ENCODE measurements around the gene MDFIC.

The MDFIC gene

GRCh38 chr7:115034515-115034914, 112.6 kb downstream of the MDFIC start:
- in situ Hi-C loops (cut with HindIII; ENCODE audit: low sequenced_read_pairs) = no loop called here

GRCh38 chr7:115037128-115037802, 115.4 kb downstream of the MDFIC start:
- in situ Hi-C loops (cut with HindIII; ENCODE audit: low sequenced_read_pairs) = loop anchor here (5.0 kb wide), 1 partner anchor 65 kb away; no protein-coding TSS in a partner anchor

DNA sequence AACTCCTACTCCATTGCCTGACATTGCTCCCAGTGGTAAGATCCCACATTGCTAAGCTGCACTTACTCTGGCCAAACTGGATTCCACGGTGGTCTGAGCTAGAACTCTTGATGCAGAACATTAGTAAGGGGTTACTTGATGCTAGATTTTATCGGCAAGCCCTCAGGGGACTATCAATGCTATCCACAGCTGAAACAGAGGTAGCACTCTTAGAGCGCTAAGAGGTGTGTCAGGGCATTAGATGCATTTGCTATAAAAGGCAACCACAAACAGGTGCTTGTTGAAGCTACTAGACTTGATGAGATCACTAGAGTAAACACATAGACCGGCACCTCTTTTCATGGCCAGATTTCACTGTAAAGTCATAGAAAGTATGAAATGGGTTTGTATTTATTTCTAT, 116.3 kb downstream of the MDFIC start:
- in situ Hi-C loops (cut with HindIII; ENCODE audit: low sequenced_read_pairs) = loop anchor here (5.0 kb wide), 1 partner anchor 64 kb away; no protein-coding TSS in a partner anchor

- in situ Hi-C loops (cut with HindIII; ENCODE audit: low sequenced_read_pairs) = no loop called here
Measured at GRCh38 chr7:115040057-115040456, 118.2 kb downstream of the MDFIC start.

DNA sequence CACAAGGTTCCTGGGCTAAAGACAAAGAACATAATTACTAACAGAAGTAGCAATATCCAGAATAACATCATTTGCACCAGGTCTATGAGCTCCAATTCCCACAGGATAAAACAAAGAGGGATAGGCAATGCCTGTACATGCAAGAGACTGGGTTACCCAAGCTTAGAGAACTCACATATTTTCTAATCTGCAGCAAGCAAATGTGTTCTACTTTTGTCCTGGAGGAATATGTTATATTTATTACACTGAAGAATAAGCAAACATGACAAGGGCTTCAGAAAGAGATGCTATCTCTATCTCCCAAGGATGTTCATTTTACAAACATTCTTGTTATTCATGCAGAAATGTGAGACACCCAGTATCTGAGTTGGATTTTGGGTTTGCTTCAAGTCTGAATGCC, 118.6 kb downstream of the MDFIC start:
- in situ Hi-C loops (cut with HindIII; ENCODE audit: low sequenced_read_pairs) = no loop called here

DNA sequence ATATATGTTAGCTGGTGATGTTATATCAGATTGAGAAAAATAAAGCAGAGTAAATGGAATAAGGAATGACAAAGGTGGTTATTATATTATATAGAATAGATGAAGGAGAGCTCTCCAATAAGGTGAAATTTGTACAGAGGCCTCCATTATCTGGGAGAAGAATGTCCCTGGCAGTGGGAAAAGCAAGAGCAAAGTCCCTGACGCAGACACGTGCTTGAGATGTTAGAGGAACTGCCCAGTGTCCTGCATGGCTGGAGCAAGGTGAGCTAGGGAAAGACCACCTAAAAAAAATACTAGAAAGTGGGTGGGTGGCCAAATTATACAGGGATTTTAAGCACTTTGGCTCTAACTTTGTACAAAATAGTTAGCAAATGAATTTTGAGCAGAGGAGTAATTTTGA, 120.7 kb downstream of the MDFIC start:
- in situ Hi-C loops (cut with HindIII; ENCODE audit: low sequenced_read_pairs) = no loop called here

DNA sequence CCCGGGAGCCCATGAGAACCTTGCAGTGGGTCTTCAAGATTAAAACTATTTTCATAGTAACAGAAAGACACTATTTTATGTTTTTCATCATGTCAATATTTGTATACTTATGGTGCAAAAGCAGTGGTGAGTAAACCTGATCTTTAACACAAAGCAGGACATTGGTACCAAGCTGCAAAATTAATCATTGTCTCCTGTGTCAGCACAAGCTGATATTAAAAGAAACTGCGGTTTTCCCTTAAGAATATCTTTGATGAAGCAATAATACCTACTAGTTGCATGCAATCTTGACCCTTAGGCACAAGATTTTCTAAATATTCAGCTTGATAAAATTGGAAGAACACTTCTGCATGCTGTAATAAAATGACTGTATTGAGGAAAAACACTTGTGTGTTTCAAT, 121.7 kb downstream of the MDFIC start:
- in situ Hi-C loops (cut with HindIII; ENCODE audit: low sequenced_read_pairs) = no loop called here

DNA sequence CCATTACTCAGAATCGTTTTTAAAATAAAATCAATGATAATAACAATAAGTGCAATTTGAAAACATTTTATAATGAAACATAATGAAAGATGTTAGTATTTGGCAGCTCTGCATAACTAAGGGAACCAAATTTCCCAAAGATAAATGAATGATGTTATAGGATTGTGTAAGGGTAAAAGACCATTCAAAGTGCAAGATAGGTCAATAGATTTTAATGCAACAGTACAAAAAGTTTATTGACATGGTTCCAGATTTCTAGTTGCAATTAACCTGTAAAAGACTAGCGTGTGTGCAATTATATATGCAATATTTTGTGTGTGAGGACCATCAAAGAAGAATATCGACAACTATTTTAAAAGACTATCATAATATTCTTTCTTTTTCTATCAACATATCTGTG, 122.3 kb downstream of the MDFIC start:
- in situ Hi-C loops (cut with HindIII; ENCODE audit: low sequenced_read_pairs) = no loop called here

DNA sequence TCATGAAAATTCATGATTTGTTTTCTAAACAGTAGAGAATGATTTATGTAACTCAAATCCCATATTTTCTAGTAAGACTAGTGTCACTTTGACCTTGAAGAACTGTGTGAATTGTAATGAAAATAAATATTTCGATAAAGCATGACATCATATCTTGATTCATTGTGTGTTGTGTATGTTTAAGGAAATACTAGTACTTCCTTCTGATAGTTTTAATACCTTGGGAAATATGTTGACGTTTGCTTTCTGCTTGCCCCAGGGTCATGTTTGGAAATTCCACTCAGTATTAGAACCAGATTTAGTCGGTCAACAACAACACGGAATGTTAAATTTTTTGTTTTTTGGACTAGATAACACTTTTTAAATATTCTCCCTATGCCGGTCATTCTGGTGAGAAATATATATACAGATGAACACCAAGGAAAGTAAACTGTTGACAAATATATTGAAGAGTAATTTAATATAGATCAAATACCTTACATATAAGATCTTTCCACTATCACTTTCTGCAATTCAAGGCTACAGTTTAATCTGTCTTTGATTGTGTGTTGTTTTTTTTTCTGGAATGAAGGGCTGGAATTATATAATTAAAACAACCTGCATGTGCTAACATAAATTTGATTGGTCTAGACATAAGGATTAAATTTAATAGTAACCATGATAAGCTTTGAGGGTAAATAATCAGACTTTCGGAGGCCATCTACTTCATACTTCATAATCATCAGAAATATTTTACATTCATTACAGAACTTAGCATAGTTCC, 126.2 kb downstream of the MDFIC start:
- in situ Hi-C loops (cut with HindIII; ENCODE audit: low sequenced_read_pairs) = no loop called here

- in situ Hi-C loops (cut with HindIII; ENCODE audit: low sequenced_read_pairs) = no loop called here
Measured at GRCh38 chr7:115052706-115053105, 130.8 kb downstream of the MDFIC start.

DNA sequence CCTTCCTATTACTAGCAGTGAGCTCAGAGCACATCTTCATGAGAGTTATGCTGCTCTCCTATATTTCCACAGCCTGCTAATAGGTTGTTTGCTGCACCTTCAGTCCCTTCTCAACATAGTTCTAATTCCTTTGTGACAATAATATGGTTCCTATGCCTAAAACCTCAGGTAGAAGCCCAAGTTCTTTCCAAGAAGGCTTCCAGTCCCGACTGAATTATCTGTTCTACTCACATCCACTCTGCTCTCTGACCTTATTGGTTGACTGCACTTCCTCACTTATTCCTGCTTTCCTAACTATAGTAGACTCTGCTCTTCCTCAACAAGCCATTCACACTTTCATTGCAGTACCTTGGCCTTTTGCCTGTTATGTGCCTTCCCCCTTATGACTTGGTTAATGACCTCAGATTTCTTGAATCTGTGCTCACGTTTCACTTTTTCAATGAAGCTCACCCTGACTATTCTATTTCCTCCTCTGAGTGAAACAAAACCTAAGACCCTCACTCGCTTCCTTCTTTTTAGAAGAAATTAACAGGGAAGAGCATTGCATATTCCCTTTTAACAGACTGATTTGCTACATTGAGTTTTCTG, 132.7 kb downstream of the MDFIC start:
- in situ Hi-C loops (cut with HindIII; ENCODE audit: low sequenced_read_pairs) = no loop called here

DNA sequence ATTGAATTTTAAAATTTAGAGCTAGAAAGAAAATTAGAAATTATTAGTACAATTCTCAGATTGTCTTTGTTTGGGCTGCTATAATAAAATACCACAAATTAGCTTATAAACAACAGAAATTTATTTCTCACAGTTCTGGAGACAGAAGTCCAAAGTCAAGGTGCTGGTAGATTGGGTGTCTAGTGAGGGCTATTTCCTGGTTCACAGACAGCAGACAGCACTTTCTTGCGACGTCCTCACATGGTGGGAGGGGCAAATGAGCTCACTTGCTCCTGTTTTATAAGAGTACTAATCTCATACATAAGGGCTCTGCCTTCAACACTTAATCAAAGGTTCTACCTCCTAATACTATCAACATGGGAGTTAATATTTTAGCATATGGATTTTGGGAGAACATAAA, 134.1 kb downstream of the MDFIC start:
- in situ Hi-C loops (cut with HindIII; ENCODE audit: low sequenced_read_pairs) = no loop called here

- in situ Hi-C loops (cut with HindIII; ENCODE audit: low sequenced_read_pairs) = no loop called here
Measured at GRCh38 chr7:115058726-115059125, 136.8 kb downstream of the MDFIC start.

- in situ Hi-C loops (cut with HindIII; ENCODE audit: low sequenced_read_pairs) = no loop called here
Measured at GRCh38 chr7:115059321-115059720, 137.4 kb downstream of the MDFIC start.

GRCh38 chr7:115060095-115060870, 138.4 kb downstream of the MDFIC start:
- in situ Hi-C loops (cut with HindIII; ENCODE audit: low sequenced_read_pairs) = no loop called here

- in situ Hi-C loops (cut with HindIII; ENCODE audit: low sequenced_read_pairs) = no loop called here
Measured at GRCh38 chr7:115066050-115066449, 144.2 kb downstream of the MDFIC start.

- in situ Hi-C loops (cut with HindIII; ENCODE audit: low sequenced_read_pairs) = no loop called here
Measured at GRCh38 chr7:115066634-115067033, 144.7 kb downstream of the MDFIC start.

- in situ Hi-C loops (cut with HindIII; ENCODE audit: low sequenced_read_pairs) = no loop called here
Measured at GRCh38 chr7:115068220-115068619, 146.3 kb downstream of the MDFIC start.

Data from DLD1 (cell line).